ENCODE results near the gene FBXL17. TPM values are rescaled to one million over a fixed set of nuclear protein-coding genes. Genes with fewer than 3 reads are reported as not detected.

FBXL17 gene
- polyA plus RNA-seq, 1 experiment, result 5.3 TPM

DNA sequence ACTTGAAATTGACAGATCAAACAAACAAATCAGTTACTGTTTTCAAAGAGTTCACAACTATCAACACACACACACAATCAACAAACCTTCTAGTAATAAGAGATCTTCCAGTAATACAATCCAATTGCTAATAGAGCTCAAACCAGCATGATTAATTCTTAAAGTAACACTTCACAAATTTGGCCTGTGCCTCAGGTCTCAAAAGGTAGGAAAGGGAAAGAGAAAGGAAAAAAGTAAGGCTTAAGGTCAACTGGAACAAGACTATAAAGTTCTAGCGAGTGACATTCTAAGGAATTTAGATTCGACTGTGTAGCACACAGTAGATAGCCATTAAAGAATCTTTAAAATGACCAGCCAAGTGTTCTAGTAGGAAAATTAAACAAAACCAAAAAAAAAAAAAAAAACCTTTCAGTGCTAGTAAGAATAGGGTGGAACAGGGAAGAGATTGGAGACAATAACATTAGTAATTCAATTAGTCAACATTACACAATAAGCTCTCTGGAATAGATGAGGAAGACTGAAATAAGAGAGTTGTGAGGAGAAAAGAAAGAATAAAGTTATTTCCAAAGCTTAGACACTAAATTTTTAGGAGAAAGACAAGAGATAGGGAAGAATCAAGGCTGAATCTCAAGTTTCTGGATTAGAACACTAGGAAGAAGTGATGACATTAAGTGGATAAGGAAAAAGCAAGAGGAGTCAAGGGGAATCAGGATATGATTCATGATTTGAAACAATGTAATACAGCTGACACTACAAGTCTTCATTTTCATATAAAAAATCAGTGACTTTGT is 86.1 kb downstream of the FBXL17 start:
- no peak for DNase-seq (ENCODE audit: low read depth)
- Histone ChIP-seq H3K36me3 (ENCODE audit: control insufficient read depth, insufficient read depth, low read length) (no peaks in the 10 kb centered on the region), H3K4me3 (ENCODE audit: low read depth, low read length) (no peak overlapping the region), H3K27me3 (ENCODE audit: control insufficient read depth, insufficient read depth, low read length) (no peaks in the 10 kb centered on the region)
- no peak for TF ChIP-seq CTCF (IDR thresholded peaks at IDR 0.05; ENCODE audit: insufficient read depth, low read depth, low read length)
- ChIA-PET POLR2A (no interaction called here), CTCF (no interaction called here)

- no peak for DNase-seq (ENCODE audit: low read depth)
- no peak for TF ChIP-seq CTCF (IDR thresholded peaks at IDR 0.05; ENCODE audit: insufficient read depth, low read depth, low read length)
- ChIA-PET CTCF (interaction anchor here (1.1 kb wide), 1 partner anchor 64 kb away, joined by 5 read pairs; no protein-coding TSS in a partner anchor), POLR2A (no interaction called here)
- no peaks in the 10 kb centered on the region for H3K36me3 ChIP-seq (ENCODE audit: control insufficient read depth, insufficient read depth, low read length)
- no peaks in the 10 kb centered on the region for H3K27me3 ChIP-seq (ENCODE audit: control insufficient read depth, insufficient read depth, low read length)
- no peak overlapping the region for H3K4me3 ChIP-seq (ENCODE audit: low read depth, low read length)
These were observed 100.8 kb downstream of the FBXL17 start for GRCh38 chr5:108280960-108281569.

DNA sequence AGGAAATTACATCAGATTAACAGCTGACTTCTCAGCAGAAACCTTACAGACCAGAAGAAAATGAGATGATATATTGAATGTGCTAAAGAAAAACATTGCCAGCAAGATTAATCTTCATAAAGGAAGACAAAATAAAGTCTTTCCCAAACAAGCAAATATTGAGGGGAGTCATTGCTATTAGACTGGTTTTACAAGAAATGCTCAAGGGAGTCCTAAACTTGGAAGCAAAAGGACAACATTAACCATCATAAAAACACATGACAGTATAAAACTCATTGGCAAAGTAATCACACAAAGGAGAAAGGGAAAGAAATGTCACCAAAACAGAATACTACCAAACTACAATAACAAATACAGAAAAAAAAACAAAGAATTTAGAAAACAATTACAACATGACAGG is 101.7 kb downstream of the FBXL17 start:
- Histone ChIP-seq H3K27me3 (ENCODE audit: control insufficient read depth, insufficient read depth, low read length) (no peaks in the 10 kb centered on the region), H3K36me3 (ENCODE audit: control insufficient read depth, insufficient read depth, low read length) (no peaks in the 10 kb centered on the region), H3K4me3 (ENCODE audit: low read depth, low read length) (no peak overlapping the region)
- no peak for DNase-seq (ENCODE audit: low read depth)
- ChIA-PET CTCF (no interaction called here), POLR2A (no interaction called here)
- no peak for TF ChIP-seq CTCF (IDR thresholded peaks at IDR 0.05; ENCODE audit: insufficient read depth, low read depth, low read length)

- POLR2A ChIA-PET, result no interaction called here
- H3K36me3 ChIP-seq (ENCODE audit: control insufficient read depth, insufficient read depth, low read length), result no peaks in the 10 kb centered on the region
- TF ChIP-seq CTCF (IDR thresholded peaks at IDR 0.05; ENCODE audit: insufficient read depth, low read depth, low read length), result no peak
- H3K27me3 ChIP-seq (ENCODE audit: control insufficient read depth, insufficient read depth, low read length), result no peaks in the 10 kb centered on the region
- CTCF ChIA-PET, result no interaction called here
- no peak for DNase-seq (ENCODE audit: low read depth)
- no peak overlapping the region for H3K4me3 ChIP-seq (ENCODE audit: low read depth, low read length)
These were observed 103.3 kb downstream of the FBXL17 start for GRCh38 chr5:108278285-108279240.
